HG02571 (cell line): ENCODE data around the gene PHC1.
"Not testable (repeated sequence)": the region's sequence is repeated elsewhere in the genome, so short reads cannot be mapped to it uniquely, and the experiment has no call there.

ENCODE experiments used
- ATAC-seq: cut with Tn5 transposase; IDR thresholded peaks from one replicate; pipeline ENCODE4 v1.9.1; 2021; ENCODE audit warnings: mild to moderate bottlenecking, moderate library complexity; ENCODE audit not compliant: unreplicated experiment

PHC1 gene

GRCh38 chr12:8909752-8910151 lies 4.6 kb upstream of the PHC1 start:
- no peak for ATAC-seq

- no peak for ATAC-seq
Measured at GRCh38 chr12:8911606-8912268, 2.6 kb upstream of the PHC1 start.

- ATAC-seq: no peak
Measured at GRCh38 chr12:8912914-8913313, 1.4 kb upstream of the PHC1 start.

GRCh38 chr12:8913702-8914032 lies 642 bp upstream of the PHC1 start:
- no peak for ATAC-seq

- peak; percentile 67 for ATAC-seq
Measured at GRCh38 chr12:8914716-8915526, 612 bp downstream of the PHC1 start.

GRCh38 chr12:8916154-8916553 lies 1.8 kb downstream of the PHC1 start:
- ATAC-seq: no peak

GRCh38 chr12:8917031-8917430 lies 2.7 kb downstream of the PHC1 start:
- ATAC-seq: no peak

GRCh38 chr12:8917751-8918150 lies 3.4 kb downstream of the PHC1 start:
- no peak for ATAC-seq

- not testable (repeated sequence) for ATAC-seq
Measured at GRCh38 chr12:8919643-8920042, 5.3 kb downstream of the PHC1 start.

- ATAC-seq: no peak
Measured at GRCh38 chr12:8922544-8922943, 8.2 kb downstream of the PHC1 start.

GRCh38 chr12:8930655-8931323 lies 16.5 kb downstream of the PHC1 start:
- ATAC-seq: not testable (repeated sequence)

GRCh38 chr12:8932464-8932863 lies 18.2 kb downstream of the PHC1 start:
- ATAC-seq: not testable (repeated sequence)

- ATAC-seq: not testable (repeated sequence)
Measured at GRCh38 chr12:8934080-8934479, 19.8 kb downstream of the PHC1 start.

GRCh38 chr12:8936735-8937134 lies 22.4 kb downstream of the PHC1 start:
- ATAC-seq: no peak

GRCh38 chr12:8937842-8938442 lies 23.6 kb downstream of the PHC1 start:
- ATAC-seq: not testable (repeated sequence)

GRCh38 chr12:8941691-8942478 lies 27.6 kb downstream of the PHC1 start:
- no peak for ATAC-seq

- no peak for ATAC-seq
Measured at GRCh38 chr12:8943565-8944186, 29.4 kb downstream of the PHC1 start.

- no peak for ATAC-seq
Measured at GRCh38 chr12:8946733-8947132, 32.4 kb downstream of the PHC1 start.

GRCh38 chr12:8947737-8948136 lies 33.4 kb downstream of the PHC1 start:
- no peak for ATAC-seq

- ATAC-seq: no peak
Measured at GRCh38 chr12:8948701-8949341, 34.5 kb downstream of the PHC1 start.
